ENCODE results near the gene WFIKKN1. TPM values are rescaled to one million over a fixed set of nuclear protein-coding genes. Genes with fewer than 3 reads are reported as not detected.

The WFIKKN1 gene
- total and polyA plus RNA-seq, 2 experiments from 2014 or later: 3.5 to 6.8 TPM

DNA sequence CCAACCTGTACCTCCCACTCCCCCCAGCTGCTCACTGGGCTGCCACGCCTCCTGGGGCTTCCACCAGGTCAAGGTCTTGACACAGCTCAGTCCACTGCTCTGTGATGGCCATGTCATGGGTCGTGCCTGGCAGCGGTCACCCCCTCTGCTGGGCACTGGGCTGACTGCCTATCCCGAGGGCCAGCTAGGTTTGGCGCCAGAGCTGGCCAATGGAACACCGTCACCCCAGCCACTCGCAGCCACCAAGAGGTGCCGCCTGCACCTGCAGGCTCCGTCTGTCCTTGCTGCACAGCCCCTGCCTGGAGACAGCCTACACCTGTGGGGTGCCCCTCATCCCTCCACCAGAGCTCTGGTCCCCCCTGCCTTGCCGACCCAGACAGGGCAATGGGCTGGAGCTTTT lies 45.4 kb upstream of the WFIKKN1 start:
- no peaks in the 10 kb centered on the region for H3K36me3 ChIP-seq (ENCODE audit: insufficient read depth)
- peaks cover 10% of the 10 kb centered on the region; the same call in 1 of the 2 replicates for H3F3A ChIP-seq (replicated peaks; ENCODE audit: low read depth)
- no peak overlapping the region for H3K27ac Mint-ChIP-seq
- ATAC-seq (peak; percentile 0; the same call in 1 of the 3 replicates), DNase-seq (ENCODE audit: low spot score) (peak; percentile 64)
- no peaks in the 10 kb centered on the region; the same call in 2 of the 3 replicates for H3K9me3 Mint-ChIP-seq
- no peak overlapping the region for H3K27ac ChIP-seq (ENCODE audit: low read depth)
- TF ChIP-seq ZNF331 (CRISPR knock-in tag; IDR thresholded peaks at IDR 0.05; ENCODE audit: low read depth) (no peak), NANOG (IDR thresholded peaks at IDR 0.05; ENCODE audit: borderline replicate concordance) (no peak), JUNB (IDR thresholded peaks at IDR 0.05; ENCODE audit: unreplicated experiment) (no peak), CTCF (conservative IDR thresholded peaks at IDR 0.05; ENCODE audit: low read depth in 2 of 2) (peak in 1 of 2 experiments; percentile 21; a peak in 2 of 4 replicates), ZNF114 (CRISPR knock-in tag; IDR thresholded peaks at IDR 0.05) (no peak)
- peaks cover 12% of the 10 kb centered on the region for H4K20me1 ChIP-seq (replicated peaks; ENCODE audit: insufficient read depth)
- H3K9me2 ChIP-seq (ENCODE audit: insufficient read depth): no peaks in the 10 kb centered on the region
- no peak overlapping the region for H3K4me2 ChIP-seq
- no peaks in the 10 kb centered on the region for H3K36me3 Mint-ChIP-seq (ENCODE audit: low read depth)
- H2AFZ ChIP-seq: no peak overlapping the region
- peaks cover 8% of the 10 kb centered on the region for H3K79me2 ChIP-seq (replicated peaks; ENCODE audit: insufficient read depth)
- no peak overlapping the region for H3K4me3 ChIP-seq
- peaks cover 7% of the 10 kb centered on the region for H3K4me1 Mint-ChIP-seq
- peaks cover 30% of the 10 kb centered on the region for H3K27me3 ChIP-seq (ENCODE audit: insufficient read depth)
- peaks cover 5% of the 10 kb centered on the region; the same call in 1 of the 2 replicates for H3K4me1 ChIP-seq (ENCODE audit: insufficient read depth)
- H3K4me3 Mint-ChIP-seq: peak overlapping the region; percentile 5; the same call in 1 of the 3 replicates
- H3K27me3 Mint-ChIP-seq (ENCODE audit: insufficient read depth, low read depth, poor library complexity): peaks cover 23% of the 10 kb centered on the region

DNA sequence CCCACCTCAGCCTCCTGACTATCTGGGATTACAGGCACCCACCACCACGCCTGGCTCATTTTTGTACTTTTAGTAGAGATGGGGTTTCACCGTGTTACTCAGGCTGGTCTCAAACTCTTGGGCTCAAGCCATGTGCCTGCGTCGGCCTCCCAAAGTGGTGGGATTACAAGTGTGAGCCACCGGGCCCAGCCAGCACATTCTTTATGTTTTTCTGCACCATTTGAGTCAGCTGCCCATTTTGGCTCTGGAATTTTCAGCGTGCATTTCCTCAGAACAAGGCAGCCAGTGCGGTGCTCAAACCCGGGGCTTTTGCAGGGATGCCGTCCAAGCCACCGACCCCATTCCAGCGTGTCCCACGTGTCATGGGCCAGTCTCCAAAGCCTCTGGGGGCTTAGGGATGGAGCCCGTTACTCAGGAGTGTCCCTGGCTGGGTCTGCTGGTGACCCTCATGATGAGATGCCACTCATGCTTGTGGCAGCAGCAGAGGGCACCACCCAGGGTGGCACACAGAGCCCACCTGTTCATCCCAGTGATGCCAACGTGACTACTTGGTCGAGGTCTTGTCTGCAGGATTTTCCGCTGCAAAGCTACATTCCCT lies 44.6 kb upstream of the WFIKKN1 start:
- ATAC-seq: no peak
- H3K4me1 ChIP-seq (ENCODE audit: insufficient read depth): peaks cover 5% of the 10 kb centered on the region; the same call in 1 of the 2 replicates
- TF ChIP-seq STAT1 (IDR thresholded peaks at IDR 0.05; ENCODE audit: unreplicated experiment): no peak
- TF ChIP-seq CREB1 (CRISPR knock-in tag; IDR thresholded peaks at IDR 0.05; ENCODE audit: low read depth): no peak
- TF ChIP-seq ZNF114 (CRISPR knock-in tag; IDR thresholded peaks at IDR 0.05): no peak
- no peak for TF ChIP-seq NANOG (IDR thresholded peaks at IDR 0.05; ENCODE audit: borderline replicate concordance)
- TF ChIP-seq REST (IDR thresholded peaks at IDR 0.05; ENCODE audit: unreplicated experiment): no peak
- no peak for TF ChIP-seq ETS1 (IDR thresholded peaks at IDR 0.05)
- no peak for TF ChIP-seq ZNF331 (CRISPR knock-in tag; IDR thresholded peaks at IDR 0.05; ENCODE audit: low read depth)
- TF ChIP-seq EZH2 (IDR thresholded peaks at IDR 0.05; ENCODE audit: low read depth, unreplicated experiment): no peak
- no peak for TF ChIP-seq JUNB (IDR thresholded peaks at IDR 0.05; ENCODE audit: unreplicated experiment)
- no peak for TF ChIP-seq POLR2AphosphoS5 (IDR thresholded peaks at IDR 0.05; ENCODE audit: low read depth)
- no peak for TF ChIP-seq EZH2phosphoT487 (IDR thresholded peaks at IDR 0.05; ENCODE audit: unreplicated experiment)
- no peak for TF ChIP-seq CTCF (conservative IDR thresholded peaks at IDR 0.05; ENCODE audit: low read depth in 2 of 2)

More for the DNA sequence above, 44.6 kb upstream of the WFIKKN1 start:
- Histone ChIP-seq H3K9me2 (ENCODE audit: insufficient read depth) (no peaks in the 10 kb centered on the region), H3K36me3 (ENCODE audit: insufficient read depth) (no peaks in the 10 kb centered on the region), H3K79me2 (replicated peaks; ENCODE audit: insufficient read depth) (peaks cover 14% of the 10 kb centered on the region), H3K4me2 (no peak overlapping the region), H3K27me3 (ENCODE audit: insufficient read depth) (peaks cover 30% of the 10 kb centered on the region), H3F3A (replicated peaks; ENCODE audit: low read depth) (peaks cover 10% of the 10 kb centered on the region; the same call in 1 of the 2 replicates), H3K4me3 (no peak overlapping the region), H4K20me1 (replicated peaks; ENCODE audit: insufficient read depth) (peaks cover 16% of the 10 kb centered on the region), H2AFZ (no peak overlapping the region), H3K27ac (ENCODE audit: low read depth) (no peak overlapping the region)
- DNase-seq (ENCODE audit: low spot score): no peak
- Mint-ChIP-seq H3K4me1 (peaks cover 13% of the 10 kb centered on the region), H3K27ac (no peak overlapping the region), H3K4me3 (peak overlapping the region; percentile 5; the same call in 1 of the 3 replicates), H3K9me3 (no peaks in the 10 kb centered on the region; the same call in 2 of the 3 replicates), H3K36me3 (ENCODE audit: low read depth) (peaks cover 3% of the 10 kb centered on the region; the same call in 1 of the 3 replicates), H3K27me3 (ENCODE audit: insufficient read depth, low read depth, poor library complexity) (peaks cover 29% of the 10 kb centered on the region)

Measured in GM23338 (cell line).